OCI-LY7 (cell line): Measurements from ENCODE around the gene TSHZ3.

Experiments used
- EZH2phosphoT487 ChIP-seq: fragments of 200-600 bp; sonication (generic); IDR thresholded peaks from 2 replicates; pipeline ENCODE4 v1.6.1; 2018; ENCODE audit warnings: low read depth, borderline replicate concordance, mild to moderate bottlenecking, mixed run types, antibody characterized with exemption, low read length, moderate library complexity, mixed read lengths
- TF ChIP-seq, protein P1 (sequence below): fragments of 200-600 bp; sonication (generic); conservative IDR thresholded peaks from 2 replicates; pipeline ENCODE4 v1.5.1; 2014; ENCODE audit warnings: mild to moderate bottlenecking, antibody characterized with exemption, low read length, moderate library complexity, mixed read lengths

DNA sequence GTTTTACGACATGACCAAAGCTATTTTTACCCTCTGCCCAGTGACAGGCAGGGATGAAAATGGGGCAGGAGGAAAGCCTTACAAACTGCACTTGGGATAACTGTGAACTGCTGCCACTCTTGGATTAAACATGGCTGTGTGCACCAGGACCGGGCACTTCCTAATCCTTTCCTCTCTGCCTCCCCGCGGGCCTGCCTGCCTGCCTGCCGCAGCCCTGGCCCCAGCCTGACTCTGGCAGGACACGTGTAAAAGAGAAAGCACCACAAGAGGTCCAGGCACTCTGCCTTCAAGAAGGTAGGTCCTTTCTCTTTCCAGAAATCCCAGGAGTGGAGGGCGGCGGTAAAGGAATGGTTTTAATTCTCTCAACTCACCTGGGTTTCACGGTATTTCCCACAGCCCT is 4.8 kb downstream of the TSHZ3 start:
- TF ChIP-seq, protein P1, sequence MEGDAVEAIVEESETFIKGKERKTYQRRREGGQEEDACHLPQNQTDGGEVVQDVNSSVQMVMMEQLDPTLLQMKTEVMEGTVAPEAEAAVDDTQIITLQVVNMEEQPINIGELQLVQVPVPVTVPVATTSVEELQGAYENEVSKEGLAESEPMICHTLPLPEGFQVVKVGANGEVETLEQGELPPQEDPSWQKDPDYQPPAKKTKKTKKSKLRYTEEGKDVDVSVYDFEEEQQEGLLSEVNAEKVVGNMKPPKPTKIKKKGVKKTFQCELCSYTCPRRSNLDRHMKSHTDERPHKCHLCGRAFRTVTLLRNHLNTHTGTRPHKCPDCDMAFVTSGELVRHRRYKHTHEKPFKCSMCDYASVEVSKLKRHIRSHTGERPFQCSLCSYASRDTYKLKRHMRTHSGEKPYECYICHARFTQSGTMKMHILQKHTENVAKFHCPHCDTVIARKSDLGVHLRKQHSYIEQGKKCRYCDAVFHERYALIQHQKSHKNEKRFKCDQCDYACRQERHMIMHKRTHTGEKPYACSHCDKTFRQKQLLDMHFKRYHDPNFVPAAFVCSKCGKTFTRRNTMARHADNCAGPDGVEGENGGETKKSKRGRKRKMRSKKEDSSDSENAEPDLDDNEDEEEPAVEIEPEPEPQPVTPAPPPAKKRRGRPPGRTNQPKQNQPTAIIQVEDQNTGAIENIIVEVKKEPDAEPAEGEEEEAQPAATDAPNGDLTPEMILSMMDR = no peak
- no peak for TF ChIP-seq EZH2phosphoT487
